Lower lobe of right lung (tissue), 2 donors: ENCODE measurements around the gene IFNL3. TPM values are rescaled to one million over a fixed set of nuclear protein-coding genes. Genes with fewer than 3 reads are reported as not detected.
"Not testable (repeated sequence)": the region's sequence is repeated elsewhere in the genome, so short reads cannot be mapped to it uniquely, and the experiment has no call there.

Source experiments
- ATAC-seq, 2 donors: fragments of 200-7000 bp; cut with Tn5 transposase; one replicate each; pipeline ENCODE4 v1.9.1; 2020 to 2022; ENCODE audit warnings: mild to moderate bottlenecking in 2 of 2, moderate library complexity in 2 of 2
- DNase-seq: peaks from one replicate; pipeline ENCODE4 v3.0.0-alpha.2; 2020
- H3K27ac ChIP-seq: fragments of 200-600 bp; one replicate; pipeline ENCODE4 v1.8.0; 2022
- H3K27me3 ChIP-seq: fragments of 200-600 bp; one replicate; pipeline ENCODE4 v1.8.0; 2022; ENCODE audit warnings: low read depth
- H3K36me3 ChIP-seq: fragments of 200-600 bp; one replicate; pipeline ENCODE4 v1.8.0; 2022; ENCODE audit warnings: mild to moderate bottlenecking
- H3K4me1 ChIP-seq: fragments of 200-600 bp; one replicate; pipeline ENCODE4 v1.8.0; 2022
- H3K4me3 ChIP-seq: fragments of 200-600 bp; one replicate; pipeline ENCODE4 v1.8.0; 2022; ENCODE audit warnings: mild to moderate bottlenecking
- H3K9me3 ChIP-seq: fragments of 200-600 bp; one replicate; pipeline ENCODE4 v1.8.0; 2022
- CTCF ChIP-seq: fragments of 200-600 bp; IDR thresholded peaks from one replicate; pipeline ENCODE4 v1.8.0; 2022; ENCODE audit warnings: antibody characterized with exemption, mild to moderate bottlenecking
- intact Hi-C: fragments of 100-400 bp; cut with DNase I; formaldehyde crosslinking; loops from one replicate; pipeline ENCODE4 v1.11.0; 2022
- total RNA-seq: library from RNA; stranded (reverse); fragmentation: NEBNext Ultra II Directional; extraction: Animal tissue kit (Norgen Biotek cat#: 25700); gene quantifications from one replicate; pipeline ENCODE4 v1.2.1, GENCODE V29; 2021
- donor health status: DM: no; HTN: yes; CAD: no; lungs with severe emphysema.

The IFNL3 gene
- total RNA-seq, 1 donor from 2014 or later = not detected

- Histone ChIP-seq H3K9me3 (no peaks in the 10 kb centered on the region), H3K36me3 (no peaks in the 10 kb centered on the region), H3K27me3 (peaks cover under 1% of the 10 kb centered on the region), H3K4me3 (no peak overlapping the region), H3K4me1 (no peaks in the 10 kb centered on the region), H3K27ac (no peak overlapping the region)
- intact Hi-C loops = no loop called here
- no peak for TF ChIP-seq CTCF
- DNase-seq = no peak
- no peak for ATAC-seq
These were observed 30.8 kb upstream of the IFNL3 start for GRCh38 chr19:39275578-39275977.

GRCh38 chr19:39273859-39274258 lies 29.1 kb upstream of the IFNL3 start:
- H3K36me3 ChIP-seq, H3K4me3 ChIP-seq, H3K27me3 ChIP-seq, DNase-seq, H3K27ac ChIP-seq, ATAC-seq, H3K4me1 ChIP-seq, intact Hi-C loops, H3K9me3 ChIP-seq: not testable (repeated sequence)

- Histone ChIP-seq H3K4me1 (peaks cover 1% of the 10 kb centered on the region), H3K27me3 (peaks cover 10% of the 10 kb centered on the region), H3K36me3 (no peaks in the 10 kb centered on the region), H3K4me3 (no peak overlapping the region), H3K27ac (no peak overlapping the region), H3K9me3 (no peaks in the 10 kb centered on the region)
- intact Hi-C loops = no loop called here
- DNase-seq (no peak), ATAC-seq (no peak)
- no peak for TF ChIP-seq CTCF
These were observed 25.4 kb upstream of the IFNL3 start for GRCh38 chr19:39270036-39270871.

- peaks cover 19% of the 10 kb centered on the region for H3K27me3 ChIP-seq
- ATAC-seq, H3K27ac ChIP-seq, H3K9me3 ChIP-seq, H3K4me3 ChIP-seq, intact Hi-C loops, H3K4me1 ChIP-seq, H3K36me3 ChIP-seq, DNase-seq: not testable (repeated sequence)
These were observed 24.6 kb upstream of the IFNL3 start for GRCh38 chr19:39269369-39269768.

GRCh38 chr19:39268531-39269223 lies 23.9 kb upstream of the IFNL3 start:
- H3K36me3 ChIP-seq, H3K27ac ChIP-seq, ATAC-seq, intact Hi-C loops, DNase-seq, H3K9me3 ChIP-seq, H3K4me3 ChIP-seq: not testable (repeated sequence)
- H3K4me1 ChIP-seq = peaks cover 11% of the 10 kb centered on the region
- peaks cover 26% of the 10 kb centered on the region for H3K27me3 ChIP-seq

- Histone ChIP-seq H3K4me1 (peaks cover 11% of the 10 kb centered on the region), H3K27me3 (peaks cover 32% of the 10 kb centered on the region)
- H3K9me3 ChIP-seq, H3K27ac ChIP-seq, H3K4me3 ChIP-seq, DNase-seq, intact Hi-C loops, H3K36me3 ChIP-seq: not testable (repeated sequence)
- peak in 1 of 2 donors; percentile 39 for ATAC-seq
These were observed 23.3 kb upstream of the IFNL3 start, which contains the start of gene IFNL2 for GRCh38 chr19:39268085-39268484. Gene IFNL2 (plus strand): TSS chr19:39268396. CDS start chr19:39268569, 173 bp downstream.

- peaks cover 55% of the 10 kb centered on the region for H3K27me3 ChIP-seq
- intact Hi-C loops = no loop called here
- no peak overlapping the region for H3K27ac ChIP-seq
- no peaks in the 10 kb centered on the region for H3K9me3 ChIP-seq
- DNase-seq = no peak
- ATAC-seq = peak in 1 of 2 donors; percentile 18
- no peak for TF ChIP-seq CTCF
- H3K36me3 ChIP-seq = no peaks in the 10 kb centered on the region
- H3K4me3 ChIP-seq = no peak overlapping the region
- H3K4me1 ChIP-seq = peaks cover 11% of the 10 kb centered on the region
These were observed 20.6 kb upstream of the IFNL3 start for GRCh38 chr19:39265321-39265916.
